Tibial nerve (tissue), 4 donors: ENCODE measurements around the gene C9orf50. TPM values are rescaled to one million over a fixed set of nuclear protein-coding genes. Genes with fewer than 3 reads are reported as not detected.
"Not testable (repeated sequence)": the region's sequence is repeated elsewhere in the genome, so short reads cannot be mapped to it uniquely, and the experiment has no call there.

Experiments used
- DNase-seq, 2 donors: peaks; one replicate each; pipeline ENCODE4 v3.0.0-alpha.2; 2019; ENCODE audit warnings: low spot score in 2 of 2
- H3K27ac ChIP-seq, 4 donors: fragments of 200-600 bp; sonication (generic) in 3 of 4; one replicate each; pipeline ENCODE4 v1.5.1; 2017 to 2019; ENCODE audit warnings: mild to moderate bottlenecking in 1 of 4
- H3K27me3 ChIP-seq, 2 donors: fragments of 200-600 bp; sonication (generic) in 1 of 2; one replicate each; pipeline versions ENCODE4 v1.5.1 to v1.6.0; 2017 to 2019
- H3K36me3 ChIP-seq, 3 donors: fragments of 200-600 bp; sonication (generic); one replicate each; pipeline ENCODE4 v1.5.1; 2018 to 2019
- H3K4me1 ChIP-seq, 4 donors: fragments of 200-600 bp; sonication (generic) in 3 of 4; one replicate each; pipeline ENCODE4 v1.5.1; 2017 to 2019
- H3K4me3 ChIP-seq, 4 donors: fragments of 200-600 bp; sonication (generic) in 3 of 4; one replicate each; pipeline ENCODE4 v1.5.1; 2017 to 2019; ENCODE audit warnings: mild to moderate bottlenecking in 1 of 4, moderate library complexity in 1 of 4
- H3K9me3 ChIP-seq, 4 donors: fragments of 200-600 bp; sonication (generic) in 3 of 4; one replicate each; pipeline ENCODE4 v1.5.1; 2017 to 2019
- EP300 ChIP-seq, 2 donors: sonication (generic); formaldehyde crosslinking; IDR thresholded peaks; one replicate each; pipeline ENCODE4 v1.6.1; 2017; ENCODE audit warnings: antibody characterized with exemption in 2 of 2, mild to moderate bottlenecking in 1 of 2
- POLR2A ChIP-seq, 2 donors: fragments of 450-650 bp; IDR thresholded peaks; one replicate each; pipeline ENCODE4 v1.6.1; 2017; ENCODE audit warnings: antibody characterized with exemption in 2 of 2, mild to moderate bottlenecking in 2 of 2, moderate library complexity in 2 of 2
- WGBS, 2 donors: methylation state at CpG; one replicate each; pipeline ENCODE4 v1.1.5; 2018; 5-methylcytosine and 5-hydroxymethylcytosine counted together
- total RNA-seq, 4 donors: library from RNA; depleted of rRNA; stranded (reverse); fragments of >200 nt; gene quantifications; one replicate each; pipeline ENCODE4 v1.1.0, GENCODE V29; 2016
- TF ChIP-seq, protein P1 (sequence below), 5 experiments: fragments of 200-600 bp in 3 of 5; fragments of 450-650 bp in 2 of 5; sonication (generic) in 3 of 5; IDR thresholded peaks; one replicate each; pipeline ENCODE4 v1.5.1; 2016 to 2019; ENCODE audit warnings: antibody characterized with exemption in 5 of 5, mild to moderate bottlenecking in 3 of 5, moderate library complexity in 2 of 5

Gene C9orf50
- total RNA-seq, 4 donors from 2014 or later, result 0.90 to 1.7 (median 1.3) TPM

- no peaks in the 10 kb centered on the region for H3K36me3 ChIP-seq
- no peak for DNase-seq
- H3K27ac ChIP-seq, result peak overlapping the region; percentile 85 to 94 (median 91)
- H3K4me3 ChIP-seq, result no peak overlapping the region
- no peaks in the 10 kb centered on the region for H3K27me3 ChIP-seq
- TF ChIP-seq, protein P1, sequence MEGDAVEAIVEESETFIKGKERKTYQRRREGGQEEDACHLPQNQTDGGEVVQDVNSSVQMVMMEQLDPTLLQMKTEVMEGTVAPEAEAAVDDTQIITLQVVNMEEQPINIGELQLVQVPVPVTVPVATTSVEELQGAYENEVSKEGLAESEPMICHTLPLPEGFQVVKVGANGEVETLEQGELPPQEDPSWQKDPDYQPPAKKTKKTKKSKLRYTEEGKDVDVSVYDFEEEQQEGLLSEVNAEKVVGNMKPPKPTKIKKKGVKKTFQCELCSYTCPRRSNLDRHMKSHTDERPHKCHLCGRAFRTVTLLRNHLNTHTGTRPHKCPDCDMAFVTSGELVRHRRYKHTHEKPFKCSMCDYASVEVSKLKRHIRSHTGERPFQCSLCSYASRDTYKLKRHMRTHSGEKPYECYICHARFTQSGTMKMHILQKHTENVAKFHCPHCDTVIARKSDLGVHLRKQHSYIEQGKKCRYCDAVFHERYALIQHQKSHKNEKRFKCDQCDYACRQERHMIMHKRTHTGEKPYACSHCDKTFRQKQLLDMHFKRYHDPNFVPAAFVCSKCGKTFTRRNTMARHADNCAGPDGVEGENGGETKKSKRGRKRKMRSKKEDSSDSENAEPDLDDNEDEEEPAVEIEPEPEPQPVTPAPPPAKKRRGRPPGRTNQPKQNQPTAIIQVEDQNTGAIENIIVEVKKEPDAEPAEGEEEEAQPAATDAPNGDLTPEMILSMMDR (IDR thresholded peaks at IDR 0.05), result no peak
- TF ChIP-seq POLR2A (IDR thresholded peaks at IDR 0.05), result no peak
- no peak for TF ChIP-seq EP300 (IDR thresholded peaks at IDR 0.05)
- no peaks in the 10 kb centered on the region for H3K9me3 ChIP-seq
- H3K4me1 ChIP-seq, result peaks cover 0 to 41% (median 16%) of the 10 kb centered on the region in 4 donors
- whole genome bisulfite sequencing, 2 donors, result 74 to 83% methylated on average over 6 of the region's 6 CpGs
Observed at GRCh38 chr9:129595903-129596540, 24.9 kb downstream of the C9orf50 start.

- WGBS, 2 donors, result 49 to 53% methylated on average over 5 of the region's 5 CpGs
- H3K36me3 ChIP-seq, result no peaks in the 10 kb centered on the region
- no peaks in the 10 kb centered on the region for H3K9me3 ChIP-seq
- no peak overlapping the region for H3K4me3 ChIP-seq
- DNase-seq, result no peak
- no peaks in the 10 kb centered on the region for H3K27me3 ChIP-seq
- no peak for TF ChIP-seq EP300 (IDR thresholded peaks at IDR 0.05)
- TF ChIP-seq, protein P1 (IDR thresholded peaks at IDR 0.05), result no peak
- no peak for TF ChIP-seq POLR2A (IDR thresholded peaks at IDR 0.05)
- peaks cover 0 to 41% (median 16%) of the 10 kb centered on the region in 4 donors for H3K4me1 ChIP-seq
- peak overlapping the region in 2 of 4 donors; percentile 53 to 94 for H3K27ac ChIP-seq
Observed at GRCh38 chr9:129595311-129595741, 25.6 kb downstream of the C9orf50 start.

DNA sequence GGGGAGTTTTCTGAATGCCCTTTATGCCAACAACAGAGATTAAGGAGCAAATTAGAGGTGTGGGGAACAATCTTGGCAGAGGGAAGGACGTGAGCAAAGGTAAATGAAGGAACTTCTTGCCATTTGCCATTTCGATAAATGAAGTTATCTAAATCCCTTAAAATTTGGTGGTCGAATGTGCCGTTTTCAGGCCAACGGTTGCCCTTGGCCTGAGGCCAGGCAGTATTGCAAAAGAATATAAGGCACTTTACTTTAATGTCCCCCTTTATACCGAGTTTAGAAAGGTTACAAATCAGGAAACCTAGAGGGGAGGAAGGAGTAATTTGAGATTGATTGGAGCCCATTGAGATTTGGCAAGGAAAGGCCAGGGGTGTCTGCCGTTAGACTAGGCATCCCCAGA, 26.3 kb downstream of the C9orf50 start:
- peaks cover 0 to 41% (median 16%) of the 10 kb centered on the region in 4 donors for H3K4me1 ChIP-seq
- H3K27ac ChIP-seq, result peak overlapping the region in 2 of 4 donors; percentile 12 to 53
- H3K36me3 ChIP-seq, result no peaks in the 10 kb centered on the region
- TF ChIP-seq EP300 (IDR thresholded peaks at IDR 0.05), result no peak
- no peak for TF ChIP-seq POLR2A (IDR thresholded peaks at IDR 0.05)
- H3K4me3 ChIP-seq, result no peak overlapping the region
- H3K9me3 ChIP-seq, result no peaks in the 10 kb centered on the region
- no peak for DNase-seq
- H3K27me3 ChIP-seq, result no peaks in the 10 kb centered on the region
- WGBS, 2 donors, result 46 to 50% methylated on average over 7 of the region's 7 CpGs

GRCh38 chr9:129592790-129593189, 28.1 kb downstream of the C9orf50 start:
- not testable (repeated sequence) for H3K36me3 ChIP-seq, H3K4me3 ChIP-seq, H3K27ac ChIP-seq, H3K27me3 ChIP-seq, H3K9me3 ChIP-seq, DNase-seq
- WGBS, 2 donors, result 84 to 87% methylated on average over 10 of the region's 10 CpGs
- H3K4me1 ChIP-seq, result peaks cover 0 to 33% (median 12%) of the 10 kb centered on the region in 4 donors

- Histone ChIP-seq H3K27me3 (no peaks in the 10 kb centered on the region), H3K4me3 (no peak overlapping the region), H3K36me3 (no peaks in the 10 kb centered on the region), H3K4me1 (peaks cover 0 to 32% (median 5%) of the 10 kb centered on the region in 4 donors), H3K27ac (no peak overlapping the region), H3K9me3 (no peaks in the 10 kb centered on the region)
- DNase-seq, result no peak
- WGBS, 2 donors, result 72 to 78% methylated on average over 5 of the region's 5 CpGs
- TF ChIP-seq, protein P1 (IDR thresholded peaks at IDR 0.05), result no peak
- no peak for TF ChIP-seq POLR2A (IDR thresholded peaks at IDR 0.05)
- no peak for TF ChIP-seq EP300 (IDR thresholded peaks at IDR 0.05)
Observed at GRCh38 chr9:129591916-129592315, 29.0 kb downstream of the C9orf50 start.

GRCh38 chr9:129590466-129590865, 30.4 kb downstream of the C9orf50 start:
- Histone ChIP-seq H3K4me1 (peaks cover 0 to 24% (median 0%) of the 10 kb centered on the region in 4 donors), H3K27ac (no peak overlapping the region), H3K4me3 (no peak overlapping the region), H3K27me3 (no peaks in the 10 kb centered on the region), H3K36me3 (no peaks in the 10 kb centered on the region), H3K9me3 (no peaks in the 10 kb centered on the region)
- DNase-seq, result no peak
- no peak for TF ChIP-seq EP300 (IDR thresholded peaks at IDR 0.05)
- no peak for TF ChIP-seq POLR2A (IDR thresholded peaks at IDR 0.05)
- TF ChIP-seq, protein P1 (IDR thresholded peaks at IDR 0.05), result no peak
- 74 to 84% methylated on average over 6 of the region's 6 CpGs for WGBS, 2 donors
